HFF-Myc (cell line): ENCODE results near the gene MIAT.

Experiments
- DNase-seq: peaks from one replicate; pipeline ENCODE4 v3.0.0-alpha.2; 2011; ENCODE audit warnings: low read depth; ENCODE audit errors: extremely low read depth
- H3K4me3 ChIP-seq: replicated peaks from 2 replicates; pipeline ENCODE4 v1.5.1; 2011; ENCODE audit warnings: low read depth, mild to moderate bottlenecking, control low read depth, low read length
- CTCF ChIP-seq: IDR thresholded peaks from 2 replicates; pipeline ENCODE4 v1.5.1; 2012; ENCODE audit warnings: mild to moderate bottlenecking, low read depth, low read length, control low read depth; ENCODE audit errors: missing control alignments

Gene MIAT

DNA sequence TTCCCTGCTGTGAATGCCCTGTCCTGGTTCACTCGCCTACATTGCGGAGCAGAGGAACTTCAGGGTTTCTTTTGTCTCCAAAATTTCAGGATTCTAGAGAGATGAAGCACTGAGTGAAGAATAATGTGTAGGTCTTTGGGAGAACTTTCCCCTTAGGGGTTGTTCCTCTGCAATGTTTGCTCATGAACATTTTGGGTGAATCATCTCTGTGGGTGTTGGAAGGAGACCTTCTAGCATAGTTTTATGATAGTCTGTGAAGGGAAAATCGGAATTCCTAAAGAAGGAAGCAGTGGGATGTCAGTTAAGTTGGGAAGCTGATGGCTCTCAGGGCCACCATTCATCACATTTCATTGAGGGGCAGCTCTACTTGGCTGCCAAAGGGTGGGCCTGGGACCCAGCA is 64.8 kb downstream of the MIAT start:
- TF ChIP-seq CTCF = no peak
- DNase-seq = no peak
- H3K4me3 ChIP-seq = no peak overlapping the region

- no peak overlapping the region for H3K4me3 ChIP-seq
- DNase-seq = no peak
- TF ChIP-seq CTCF = no peak
Measured at GRCh38 chr22:26724414-26724813, 67.0 kb downstream of the MIAT start.

GRCh38 chr22:26725012-26725676 is 67.8 kb downstream of the MIAT start:
- H3K4me3 ChIP-seq = no peak overlapping the region
- no peak for DNase-seq
- TF ChIP-seq CTCF = no peak
